ENCODE data around the gene MATN1.

DNA sequence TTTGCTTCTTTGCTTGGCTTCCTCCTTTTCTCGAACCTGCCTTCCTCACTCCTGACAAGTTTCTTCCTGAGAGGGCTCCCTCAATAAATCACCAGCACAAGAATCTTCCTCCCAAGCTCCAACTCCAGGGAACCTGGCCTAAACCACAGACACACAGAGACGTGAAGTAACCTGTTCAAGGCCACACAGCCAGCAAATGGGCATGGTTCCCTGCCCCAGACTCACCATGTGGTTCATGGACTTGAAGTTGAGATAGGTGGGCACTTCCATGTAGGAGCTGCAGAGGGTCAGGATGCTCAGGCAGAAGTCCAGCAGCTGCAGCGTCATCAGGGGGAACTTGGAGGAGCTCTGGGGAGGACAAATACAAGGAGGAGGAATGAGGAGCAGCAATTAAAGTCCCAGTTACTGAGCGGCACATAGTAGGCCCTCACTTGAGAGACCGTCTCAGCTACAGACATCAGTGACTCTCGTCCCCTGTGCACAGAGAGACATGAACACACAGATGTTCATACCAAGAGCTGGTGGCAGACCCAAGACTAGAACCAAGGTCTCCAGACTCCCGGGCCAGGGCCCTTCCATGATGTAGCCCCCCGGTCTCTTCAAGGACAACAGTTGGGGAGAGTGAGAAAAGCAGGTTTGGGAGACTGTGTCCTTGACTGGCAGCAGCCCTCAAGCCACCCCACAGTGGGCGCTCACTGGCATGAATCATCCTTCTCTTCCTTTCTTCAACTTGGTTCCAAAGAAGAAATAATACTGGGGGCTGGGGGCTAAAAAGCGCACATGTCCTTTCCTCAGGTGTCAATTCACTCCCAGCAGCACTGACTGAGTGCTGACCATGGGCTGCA is 15.6 kb upstream of the MATN1 start:
- TF ChIP-seq, protein P1, sequence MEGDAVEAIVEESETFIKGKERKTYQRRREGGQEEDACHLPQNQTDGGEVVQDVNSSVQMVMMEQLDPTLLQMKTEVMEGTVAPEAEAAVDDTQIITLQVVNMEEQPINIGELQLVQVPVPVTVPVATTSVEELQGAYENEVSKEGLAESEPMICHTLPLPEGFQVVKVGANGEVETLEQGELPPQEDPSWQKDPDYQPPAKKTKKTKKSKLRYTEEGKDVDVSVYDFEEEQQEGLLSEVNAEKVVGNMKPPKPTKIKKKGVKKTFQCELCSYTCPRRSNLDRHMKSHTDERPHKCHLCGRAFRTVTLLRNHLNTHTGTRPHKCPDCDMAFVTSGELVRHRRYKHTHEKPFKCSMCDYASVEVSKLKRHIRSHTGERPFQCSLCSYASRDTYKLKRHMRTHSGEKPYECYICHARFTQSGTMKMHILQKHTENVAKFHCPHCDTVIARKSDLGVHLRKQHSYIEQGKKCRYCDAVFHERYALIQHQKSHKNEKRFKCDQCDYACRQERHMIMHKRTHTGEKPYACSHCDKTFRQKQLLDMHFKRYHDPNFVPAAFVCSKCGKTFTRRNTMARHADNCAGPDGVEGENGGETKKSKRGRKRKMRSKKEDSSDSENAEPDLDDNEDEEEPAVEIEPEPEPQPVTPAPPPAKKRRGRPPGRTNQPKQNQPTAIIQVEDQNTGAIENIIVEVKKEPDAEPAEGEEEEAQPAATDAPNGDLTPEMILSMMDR (IDR thresholded peaks at IDR 0.05) = no peak
- TF ChIP-seq POLR2A (IDR thresholded peaks at IDR 0.05) = no peak

All from uterus (tissue), 2 donors.